NCI-H1048 (cell line): ENCODE data around the gene CCDC134.

Experiments
- DNase-seq: peaks from one replicate; lab custom pipeline; 2025; lab: John Stamatoyannopoulos, UW

The CCDC134 gene

DNA sequence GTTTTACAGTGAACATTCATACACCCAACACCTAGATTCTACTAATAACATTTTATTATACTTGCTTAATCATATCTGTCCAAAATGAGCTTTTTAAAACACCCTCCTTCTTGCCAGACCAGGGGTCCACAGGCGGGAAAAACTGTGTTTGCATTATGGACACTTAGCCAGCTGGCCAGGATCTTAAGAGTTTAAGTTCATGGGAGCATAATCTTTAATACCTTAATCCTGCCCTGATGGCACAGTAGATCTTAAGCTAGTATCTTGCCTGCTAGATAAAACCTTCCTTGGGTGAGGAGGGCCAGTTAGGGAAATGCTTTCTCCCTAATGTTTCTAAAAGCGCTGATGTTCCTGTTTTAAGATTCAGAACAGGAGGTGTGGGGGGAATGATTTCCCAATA lies 13.1 kb upstream of the CCDC134 start:
- DNase-seq: no peak

DNA sequence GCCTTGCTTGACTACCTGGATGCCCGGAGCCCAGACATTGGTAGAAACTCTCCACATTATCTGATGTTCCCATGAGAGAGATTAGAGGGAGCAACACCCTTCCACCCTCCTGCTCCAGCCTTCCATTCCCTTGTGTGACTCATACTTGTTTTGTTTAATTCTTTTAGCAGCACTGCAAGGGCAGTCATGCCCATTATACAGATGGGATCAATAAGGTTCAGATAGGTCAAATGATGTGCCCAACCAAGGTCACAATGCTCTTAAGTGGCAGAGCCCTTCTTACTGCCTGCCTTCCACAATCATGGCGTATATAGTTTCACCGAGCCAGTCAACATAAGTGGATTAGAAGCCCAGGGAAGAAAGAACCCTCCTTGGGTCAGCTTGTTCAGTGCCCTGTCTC lies 6.6 kb upstream of the CCDC134 start:
- no peak for DNase-seq

DNA sequence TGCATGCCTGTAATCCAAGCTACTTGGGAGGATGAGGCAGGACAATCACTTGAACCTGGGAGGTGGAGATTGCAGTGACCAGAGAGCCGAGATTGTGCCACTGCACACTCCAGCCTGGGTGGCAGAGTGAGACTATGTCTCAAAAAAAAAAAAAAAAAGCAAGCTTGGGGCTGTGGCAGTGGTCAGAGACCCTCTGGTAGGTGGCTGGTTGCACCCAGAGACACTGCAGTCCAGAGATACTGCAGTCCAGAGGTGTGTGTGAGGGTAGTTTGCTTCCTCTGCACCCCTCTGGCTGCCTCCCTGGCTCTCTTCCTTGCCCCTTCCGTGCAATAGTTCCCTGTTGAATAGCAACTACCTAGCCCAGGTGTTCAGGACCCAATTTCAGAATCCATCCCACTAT lies 1.7 kb upstream of the CCDC134 start:
- DNase-seq: no peak

DNA sequence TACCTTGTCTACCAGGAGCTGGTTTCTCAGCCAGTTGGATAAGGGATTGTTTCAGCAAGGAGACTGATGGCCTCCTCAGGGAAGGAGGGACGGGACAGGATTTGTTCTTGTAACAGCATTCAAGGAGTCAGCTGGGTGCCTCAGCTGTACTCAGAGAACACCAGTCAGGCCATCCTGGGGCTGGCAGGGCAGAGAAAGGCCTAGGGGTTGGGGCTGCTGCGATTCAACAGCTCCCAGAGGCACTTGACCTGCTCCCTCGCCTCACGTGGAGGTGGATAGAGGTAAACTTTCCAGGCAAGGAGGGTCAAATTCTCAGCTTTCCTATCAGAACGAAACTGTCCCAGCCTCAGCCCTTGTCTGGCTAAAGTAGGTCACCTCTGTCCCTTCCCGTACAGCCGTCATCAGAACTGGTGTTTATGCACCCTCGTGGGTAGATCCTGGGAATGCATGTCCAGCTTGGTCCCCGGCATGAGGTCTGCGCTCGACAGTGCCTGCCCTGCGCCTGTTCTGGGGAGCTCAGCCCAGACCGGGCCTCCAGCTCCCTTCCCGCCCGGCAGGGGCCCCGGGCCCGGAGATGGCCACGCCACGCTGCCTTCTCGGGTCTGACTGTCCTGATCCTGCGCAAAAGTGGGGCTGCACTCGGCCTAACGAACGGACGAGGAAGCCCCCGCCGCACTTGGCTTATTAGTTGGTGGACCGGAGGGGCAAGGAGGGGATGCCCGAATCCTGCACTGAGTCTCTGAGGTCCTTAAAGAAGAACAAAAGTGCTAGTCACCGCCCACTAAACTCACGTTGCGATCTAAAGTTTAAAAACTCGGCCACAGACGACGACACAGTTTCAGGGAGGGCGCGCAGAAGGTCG lies 762 bp upstream of the CCDC134 start:
- no peak for DNase-seq

DNA sequence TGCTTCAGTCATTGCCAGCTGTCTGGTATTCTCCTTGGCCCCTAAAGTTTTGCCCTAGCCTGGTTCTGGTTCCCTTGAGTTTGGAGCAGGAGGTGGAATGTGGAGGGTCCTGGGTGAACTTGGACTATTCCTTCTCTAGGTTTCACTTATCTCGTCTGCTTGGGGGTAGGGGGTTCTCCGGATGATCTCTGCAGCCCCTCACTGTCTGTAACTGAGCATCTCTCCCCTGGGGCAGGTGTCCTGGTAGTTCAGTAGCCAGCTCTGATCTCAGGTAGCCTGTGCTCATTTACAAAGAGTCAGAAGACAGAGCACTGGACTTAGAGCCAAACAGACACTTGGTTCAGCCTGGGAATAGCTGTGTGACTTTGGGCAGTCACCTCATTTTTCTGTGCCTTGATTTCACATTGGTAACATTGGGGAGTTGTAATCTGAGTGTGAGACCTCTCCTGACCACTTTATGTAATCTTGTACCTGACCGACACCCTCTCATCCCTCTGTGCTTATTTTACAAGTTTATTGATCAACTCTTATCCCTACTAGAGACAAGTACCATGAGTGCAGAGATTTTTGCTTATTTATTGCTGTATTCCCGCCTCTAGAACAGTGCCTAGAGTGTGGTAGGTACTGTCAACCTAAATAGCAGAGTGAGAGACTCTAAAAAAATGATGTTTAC lies 804 bp downstream of the CCDC134 start:
- no peak for DNase-seq

DNA sequence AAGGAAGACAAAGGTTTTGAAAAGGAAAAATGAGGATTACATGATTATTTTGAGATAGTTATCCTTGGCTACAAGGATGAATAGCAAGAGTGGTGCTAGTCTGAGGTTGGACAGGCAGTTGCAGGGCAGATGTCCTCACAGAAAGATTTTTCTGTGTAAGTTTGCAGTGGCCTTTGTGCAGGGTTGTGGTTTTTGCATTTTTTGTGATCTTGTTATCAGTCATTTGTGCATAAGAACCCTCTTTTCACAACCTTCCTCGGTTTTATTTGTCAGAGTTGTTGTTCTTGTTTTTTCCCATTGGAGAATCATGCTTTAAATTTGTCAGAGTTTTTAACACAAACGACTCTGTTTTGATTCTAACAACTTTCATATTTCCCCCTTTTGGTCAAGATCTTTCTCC lies 1.4 kb downstream of the CCDC134 start:
- no peak for DNase-seq

DNA sequence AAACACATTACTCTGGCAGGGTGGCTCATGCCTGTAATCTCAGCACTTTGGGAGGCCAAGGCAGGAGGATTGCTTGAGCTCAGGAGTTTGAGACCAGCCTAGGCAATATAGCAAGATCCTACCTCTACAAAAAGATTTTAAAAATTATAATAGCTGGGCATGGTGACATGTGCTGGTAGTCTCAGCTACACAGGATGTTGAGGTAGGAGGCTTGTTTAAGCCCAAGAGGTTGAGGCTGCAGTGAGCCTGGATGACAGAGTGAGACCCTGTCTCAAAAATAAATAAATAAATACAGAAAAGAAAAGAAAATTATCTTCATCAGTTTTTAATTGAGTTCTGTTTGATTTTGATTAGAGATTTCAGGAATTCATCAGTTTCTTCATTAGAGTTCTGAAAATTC lies 5.2 kb downstream of the CCDC134 start:
- no peak for DNase-seq

DNA sequence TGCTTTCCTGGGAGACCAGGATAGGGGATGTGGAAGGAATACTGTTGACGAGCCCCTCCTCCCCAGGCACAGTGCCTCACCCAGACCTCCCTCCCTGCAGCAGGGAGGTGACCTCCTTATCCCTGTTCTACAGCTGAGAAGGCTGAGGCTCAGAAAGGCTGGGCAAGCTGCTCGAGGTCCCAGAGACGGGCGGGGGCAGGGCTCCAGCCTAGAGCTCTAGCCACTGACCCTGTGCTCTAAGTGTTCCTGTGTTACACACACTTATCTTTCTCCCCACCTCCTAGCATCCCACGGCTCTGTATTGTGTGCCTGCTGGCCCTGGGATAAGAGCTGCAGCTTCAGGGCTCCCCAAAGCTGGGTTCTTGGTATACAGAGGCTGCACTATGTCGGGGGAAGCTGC lies 7.9 kb downstream of the CCDC134 start:
- DNase-seq: no peak

DNA sequence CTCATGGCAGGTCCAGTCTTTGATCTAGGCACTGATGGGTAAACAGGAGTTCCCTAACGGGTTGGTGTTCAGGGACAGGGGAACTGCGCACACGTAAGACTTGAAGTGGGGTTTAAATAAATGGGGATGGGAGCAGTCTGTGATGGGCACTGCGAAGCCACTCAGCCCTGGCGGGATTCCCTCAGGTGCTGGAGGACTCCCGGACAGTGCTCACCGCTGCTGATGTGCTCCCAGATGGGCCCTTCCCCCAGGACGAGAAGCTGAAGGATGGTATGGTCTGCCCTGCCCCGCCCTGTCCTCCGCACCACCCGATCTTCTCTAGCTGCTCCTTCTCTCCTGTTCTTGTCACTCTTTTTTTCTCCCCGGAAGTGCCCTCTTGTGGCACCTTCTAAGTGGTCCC lies 9.5 kb downstream of the CCDC134 start:
- no peak for DNase-seq

DNA sequence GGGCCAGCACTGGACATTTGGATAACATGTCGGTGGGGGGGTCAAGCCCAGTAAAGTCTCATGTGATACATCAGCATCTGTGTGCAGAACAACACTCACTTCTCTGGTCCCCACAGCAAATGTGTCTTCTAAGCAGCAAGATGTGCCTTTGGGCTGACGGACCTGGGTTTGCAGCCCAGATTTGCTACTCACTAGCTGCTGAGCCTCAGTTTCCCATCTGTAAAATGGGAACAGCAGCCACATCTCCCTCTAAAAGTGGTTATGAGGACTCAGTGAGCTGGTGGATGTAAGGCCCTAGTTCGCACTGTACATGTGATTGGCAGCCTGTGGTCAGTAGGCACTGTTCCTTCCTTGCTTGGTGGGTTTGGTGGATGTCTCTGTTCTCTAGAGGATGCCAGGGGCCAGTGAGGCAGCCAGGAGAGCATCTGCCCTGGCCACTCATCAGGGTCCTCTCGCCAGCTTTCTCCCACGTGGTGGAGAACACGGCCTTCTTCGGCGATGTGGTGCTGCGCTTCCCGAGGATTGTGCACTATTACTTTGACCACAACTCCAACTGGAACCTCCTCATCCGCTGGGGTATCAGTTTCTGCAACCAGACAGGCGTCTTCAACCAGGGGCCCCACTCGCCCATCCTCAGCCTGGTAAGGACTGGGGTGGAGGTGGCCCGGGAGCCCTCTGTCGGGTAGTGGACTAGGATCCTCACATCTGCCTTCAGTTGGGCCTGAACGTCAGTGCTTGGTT lies 12.5 kb downstream of the CCDC134 start:
- DNase-seq: no peak

DNA sequence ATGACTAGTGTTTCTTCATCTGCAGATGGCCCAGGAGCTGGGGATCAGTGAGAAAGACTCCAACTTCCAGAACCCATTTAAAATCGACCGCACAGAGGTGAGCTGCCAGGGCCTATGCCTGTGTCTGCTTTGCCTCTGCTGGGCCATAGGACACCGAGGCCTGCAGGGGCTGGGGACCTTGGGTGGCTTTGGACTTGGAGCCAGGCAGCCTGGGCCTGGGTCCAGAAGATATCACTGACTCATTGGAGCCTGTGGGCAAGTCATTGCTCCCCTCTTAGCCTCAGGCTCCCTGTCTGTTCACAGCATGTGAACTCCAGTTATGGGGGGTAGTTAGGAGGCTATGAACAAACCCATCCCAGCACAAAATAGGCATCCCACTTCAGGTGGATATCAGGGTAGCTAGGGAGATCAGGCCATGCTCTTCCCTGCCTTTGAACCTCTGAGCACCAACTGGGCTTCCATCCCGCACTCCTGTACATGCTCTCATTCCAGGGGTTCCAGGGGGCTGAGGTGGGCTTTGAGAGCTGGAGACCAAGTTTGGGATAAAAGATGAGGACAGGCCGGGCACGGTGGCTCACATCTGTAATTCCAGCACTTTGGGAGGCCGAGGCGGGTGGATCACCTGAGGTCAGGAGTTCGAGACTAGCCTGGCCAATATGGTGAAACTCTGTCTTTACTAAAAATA lies 13.4 kb downstream of the CCDC134 start:
- no peak for DNase-seq

DNA sequence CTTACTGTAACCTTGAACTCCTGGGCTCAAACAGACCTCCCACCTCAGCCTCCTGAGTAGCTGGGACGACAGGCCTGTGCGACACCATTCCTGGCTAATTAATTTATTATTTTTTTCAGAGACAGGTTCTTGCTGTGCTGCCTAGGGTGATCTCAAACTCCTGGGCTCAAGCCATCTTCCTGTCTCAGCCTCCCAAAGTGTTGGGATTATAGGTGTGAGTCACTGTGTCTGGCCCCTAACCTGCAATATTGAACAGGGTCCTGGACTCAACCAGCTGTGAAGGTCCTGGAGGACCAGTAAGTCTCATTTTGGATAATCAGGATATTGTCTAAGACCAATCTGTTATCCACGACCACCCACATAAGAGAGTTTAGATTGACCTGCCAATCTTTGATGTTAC lies 15.2 kb downstream of the CCDC134 start:
- no peak for DNase-seq

DNA sequence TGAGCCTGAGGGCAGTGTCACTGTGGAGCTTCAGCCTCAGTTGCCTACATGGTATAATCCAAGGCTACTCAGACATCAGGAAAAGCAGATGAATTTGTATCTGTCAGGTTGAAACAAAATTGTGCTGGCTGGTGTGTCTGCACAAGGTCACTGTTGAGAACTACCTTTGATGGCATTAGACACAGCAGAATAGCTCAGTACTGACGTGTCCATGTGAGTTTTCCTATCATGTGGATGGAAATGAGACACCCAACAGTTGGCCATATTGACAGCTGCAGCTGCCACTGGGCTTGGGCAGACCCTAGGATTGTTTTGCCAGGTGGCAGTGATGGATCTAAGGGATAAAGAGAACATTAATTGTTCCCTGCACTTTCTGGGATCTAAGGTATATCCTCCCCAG lies 15.8 kb downstream of the CCDC134 start:
- DNase-seq: no peak

DNA sequence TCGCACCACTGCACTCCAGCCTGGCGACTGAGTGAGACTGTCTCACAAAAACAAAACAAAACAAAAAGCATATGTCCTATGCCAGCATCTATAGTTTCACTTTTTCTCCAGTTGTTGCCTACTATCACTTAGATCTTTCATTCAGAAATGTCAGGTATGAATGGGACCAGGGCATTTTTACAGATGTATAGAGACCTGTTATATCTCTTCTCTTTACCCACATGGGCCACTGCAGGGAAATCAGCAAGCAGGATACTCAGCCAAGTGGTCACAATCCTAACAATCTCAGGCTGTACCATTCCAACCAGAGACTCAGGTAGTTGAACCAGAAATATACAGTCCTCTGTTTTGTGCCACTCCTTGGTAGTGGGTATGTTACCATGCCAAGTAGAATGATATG lies 16.4 kb downstream of the CCDC134 start:
- no peak for DNase-seq

DNA sequence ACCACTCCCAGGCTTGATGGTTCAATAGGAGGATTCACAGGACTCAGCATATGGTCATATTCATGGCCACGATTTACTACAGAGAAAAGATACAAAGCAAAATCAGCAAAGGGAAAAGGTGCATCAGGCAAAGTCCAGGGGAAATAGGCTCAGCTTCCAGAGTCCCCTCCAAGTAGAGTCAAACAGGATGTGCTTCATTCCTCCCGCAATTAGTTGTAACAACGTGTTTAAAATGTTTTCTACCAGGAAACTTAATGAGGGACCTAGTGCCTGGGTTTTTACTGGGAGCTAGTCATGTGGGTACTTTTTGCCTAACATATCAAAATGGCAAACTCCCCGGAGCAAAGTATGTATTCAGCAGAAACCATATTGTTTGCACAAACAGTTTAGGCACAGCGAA lies 17.5 kb downstream of the CCDC134 start:
- no peak for DNase-seq

DNA sequence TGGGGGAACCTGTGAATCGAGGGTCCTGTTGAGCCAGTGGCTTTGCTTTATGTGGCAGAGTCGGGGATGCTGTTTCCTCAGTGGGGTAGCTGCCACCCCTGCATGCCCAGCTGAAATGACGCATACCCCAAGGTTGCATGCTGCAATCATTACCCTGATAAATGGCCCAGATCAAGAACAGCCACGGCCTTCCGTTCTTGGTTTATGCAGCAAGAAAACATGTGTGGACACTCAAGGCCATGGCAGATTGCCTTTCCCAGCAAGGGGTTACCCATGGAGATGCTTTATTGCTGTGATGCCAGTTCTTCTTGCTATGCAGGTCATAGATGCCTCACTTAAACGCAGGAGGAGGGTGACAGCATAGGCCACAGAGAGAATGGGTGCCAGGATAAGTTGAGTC lies 18.1 kb downstream of the CCDC134 start:
- DNase-seq: no peak

DNA sequence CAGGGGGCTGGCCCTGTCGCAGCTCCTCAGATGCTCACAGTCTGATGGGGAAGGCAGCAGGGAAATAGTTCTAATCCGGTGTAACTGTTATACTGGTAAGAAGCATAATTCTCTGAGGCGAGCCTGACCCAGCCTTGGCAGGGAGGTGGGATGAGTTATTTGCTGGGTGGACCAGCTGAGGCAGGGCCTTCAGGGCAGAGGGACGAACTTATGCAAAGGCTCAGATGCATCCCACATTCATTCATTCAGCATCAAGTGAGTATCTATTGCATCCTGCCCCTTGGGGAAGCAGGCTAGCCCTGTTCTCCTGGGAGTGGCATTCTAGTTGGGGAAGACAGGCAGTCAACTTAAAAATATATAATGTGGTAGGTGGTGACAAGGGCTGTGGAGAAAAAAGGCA lies 18.8 kb downstream of the CCDC134 start:
- no peak for DNase-seq

DNA sequence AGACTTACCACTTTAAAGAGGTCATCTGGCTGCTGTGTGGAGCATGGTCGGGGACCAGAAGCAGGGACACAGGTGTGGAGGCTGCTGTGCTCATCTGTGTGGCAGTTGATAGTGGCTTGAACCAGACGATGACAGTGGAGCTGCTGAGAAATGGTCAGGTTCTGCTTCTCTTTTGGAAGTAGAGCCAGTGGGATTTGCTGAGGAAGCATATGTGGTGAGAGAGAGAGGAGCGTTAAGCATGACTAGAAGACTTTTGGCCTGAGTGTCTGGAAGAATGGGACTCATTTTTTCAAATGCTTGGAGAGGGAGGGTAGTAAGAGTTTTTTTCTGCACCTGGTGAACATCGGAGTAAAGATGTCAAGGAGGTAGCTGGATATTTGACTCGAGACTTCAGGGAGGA lies 20.0 kb downstream of the CCDC134 start:
- DNase-seq: no peak

DNA sequence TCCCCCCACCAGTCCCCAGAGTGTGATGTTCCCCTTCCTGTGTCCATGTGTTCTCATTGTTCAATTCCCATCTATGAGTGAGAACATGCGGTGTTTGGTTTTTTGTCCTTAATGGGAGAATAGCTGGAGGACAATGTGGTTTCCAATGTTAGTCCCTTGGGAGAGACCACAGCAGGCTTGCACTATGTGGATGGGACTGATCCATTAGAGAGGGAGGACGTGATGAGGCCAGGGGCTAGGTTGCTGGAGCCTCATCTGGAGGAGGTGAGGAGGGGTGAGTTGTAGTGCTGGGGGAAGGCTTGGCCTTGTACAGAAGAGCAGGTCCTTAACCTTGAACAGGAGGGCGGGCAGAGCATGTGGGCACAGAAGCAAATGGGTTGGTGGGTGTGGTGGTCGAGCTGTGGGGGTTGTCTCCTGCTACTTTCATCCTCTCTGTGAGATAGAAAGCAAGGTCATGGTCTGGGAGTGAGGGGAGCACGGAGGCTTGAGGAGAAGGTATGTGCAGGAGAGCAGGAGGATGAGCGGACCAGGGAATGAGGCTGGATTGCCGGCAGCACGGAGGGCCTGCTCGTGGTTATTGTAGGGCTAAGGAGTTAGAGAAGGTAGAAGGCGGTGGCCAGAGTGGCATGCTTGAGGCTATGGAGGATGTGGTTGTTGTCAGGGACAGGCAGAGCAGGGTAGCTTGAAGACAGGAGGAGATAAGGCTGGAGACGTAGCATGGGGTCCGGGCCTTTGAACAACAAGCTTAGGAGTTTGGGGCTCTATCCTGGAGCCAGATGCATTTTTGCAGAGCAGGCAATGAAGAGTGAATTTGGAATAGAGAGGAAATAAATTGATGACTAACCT lies 21.2 kb downstream of the CCDC134 start:
- DNase-seq: no peak

DNA sequence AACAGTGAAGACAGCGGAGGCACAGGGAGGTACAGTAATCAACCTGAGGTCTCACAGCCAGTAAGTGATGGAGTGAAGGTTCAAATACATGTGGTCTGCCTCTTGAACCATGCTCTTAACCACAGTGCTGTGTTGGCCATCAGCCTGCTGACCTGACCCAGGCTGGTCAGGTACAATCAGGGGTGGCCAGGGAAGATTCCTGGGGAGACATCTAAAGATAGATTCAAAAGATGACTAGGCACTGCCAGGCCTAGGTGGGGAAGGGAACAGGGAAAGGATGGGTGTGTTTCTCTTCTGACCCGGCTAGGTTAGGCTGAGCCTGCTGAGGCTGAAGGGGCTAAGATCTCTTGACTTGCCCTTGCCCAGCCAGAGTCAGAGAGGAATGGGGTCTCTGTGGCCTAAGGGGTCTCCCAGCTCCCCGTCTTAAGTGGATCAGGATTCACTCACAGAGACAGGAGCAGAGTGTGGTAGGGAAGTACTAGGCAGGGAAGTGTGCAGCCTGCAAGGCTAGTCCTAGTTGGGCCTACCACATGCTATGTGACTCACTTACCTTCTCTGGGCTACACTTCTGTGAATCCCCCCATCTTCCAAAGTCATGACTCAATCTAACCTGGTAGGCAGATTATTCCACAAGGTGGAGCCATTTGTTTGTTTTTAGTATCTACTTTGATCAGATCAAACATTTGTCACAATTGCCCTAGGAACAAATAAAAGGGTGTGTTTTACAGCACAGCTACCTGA lies 22.0 kb downstream of the CCDC134 start:
- no peak for DNase-seq

DNA sequence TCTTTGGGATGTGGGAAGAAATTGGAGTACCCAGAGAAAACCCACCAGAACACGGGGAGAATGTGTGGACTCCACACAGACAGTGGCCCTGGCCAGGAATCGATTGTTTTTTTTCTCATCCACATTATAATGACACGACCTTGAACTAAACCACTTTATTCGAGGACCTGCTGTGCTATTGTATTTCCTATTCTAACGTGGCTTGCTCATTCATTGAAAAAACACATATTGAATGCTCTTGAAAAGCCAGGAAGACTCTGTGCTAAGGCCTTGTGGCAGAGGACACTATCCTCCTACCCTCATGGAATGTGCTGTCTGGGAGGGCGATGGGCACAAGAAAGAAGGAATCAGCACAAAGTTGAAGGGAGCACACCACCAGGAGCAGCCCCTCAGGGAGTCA lies 23.3 kb downstream of the CCDC134 start:
- no peak for DNase-seq
